Lung (tissue), 12 donors: Measurements from ENCODE around the gene HS6ST3. TPM values are rescaled to one million over a fixed set of nuclear protein-coding genes. Genes with fewer than 3 reads are reported as not detected.

ENCODE experiments used
- ATAC-seq: fragments of 200-7000 bp; cut with Tn5 transposase; one replicate; pipeline ENCODE4 v1.9.1; 2020; ENCODE audit warnings: moderate number of reproducible peaks; ENCODE audit not compliant: insufficient read depth, low FRiP score
- DNase-seq, 3 donors: peaks; one replicate each; pipeline ENCODE4 v3.0.0-alpha.2; 2013 to 2017
- H3K27ac ChIP-seq, 2 donors: one replicate each; pipeline ENCODE4 v1.5.1; 2013; ENCODE audit warnings: mild to moderate bottlenecking in 2 of 2, moderate library complexity in 2 of 2, control low read depth in 1 of 2, inconsistent platforms in 1 of 2, low read depth in 1 of 2, low read length in 1 of 2
- H3K27me3 ChIP-seq, 3 donors: one replicate each; pipeline ENCODE4 v1.5.1; 2013; ENCODE audit warnings: low read length in 2 of 3; ENCODE audit not compliant: control insufficient read depth in 3 of 3, insufficient read depth in 3 of 3
- H3K36me3 ChIP-seq, 4 donors: one replicate each; pipeline ENCODE4 v1.5.1; 2013; ENCODE audit warnings: low read length in 4 of 4, mild to moderate bottlenecking in 1 of 4, moderate library complexity in 1 of 4; ENCODE audit not compliant: control insufficient read depth in 4 of 4, insufficient read depth in 4 of 4
- H3K4me1 ChIP-seq, 5 donors: one replicate each; pipeline ENCODE4 v1.5.1; 2013; ENCODE audit warnings: low read length in 5 of 5, mild to moderate bottlenecking in 2 of 5, moderate library complexity in 1 of 5; ENCODE audit not compliant: control insufficient read depth in 5 of 5, insufficient read depth in 5 of 5
- H3K4me3 ChIP-seq: one replicate; pipeline ENCODE4 v1.5.1; 2013; ENCODE audit warnings: mild to moderate bottlenecking, control low read depth, moderate library complexity
- H3K9ac ChIP-seq, 2 donors: one replicate each; pipeline ENCODE4 v1.5.1; 2013; ENCODE audit warnings: low read length in 2 of 2, control low read depth in 1 of 2; ENCODE audit not compliant: insufficient read depth in 1 of 2
- H3K9me3 ChIP-seq, 4 donors: one replicate each; pipeline ENCODE4 v1.5.1; 2013; ENCODE audit warnings: low read length in 3 of 4, mild to moderate bottlenecking in 1 of 4, moderate library complexity in 1 of 4; ENCODE audit not compliant: control insufficient read depth in 4 of 4, insufficient read depth in 3 of 4
- WGBS, 2 donors: extraction: QIAGEN DNeasy Blood & Tissue Kit; methylation state at CpG; one replicate each; pipeline ENCODE4 v1.1.7; 2013; 5-methylcytosine and 5-hydroxymethylcytosine counted together
- polyA plus RNA-seq, 2 donors: library from polyadenylated mRNA; stranded (reverse); fragments of 200-250 nt; gene quantifications; one replicate each; pipeline ENCODE4 v1.2.1, GENCODE V29; 2013
- total RNA-seq, 2 donors: library from RNA; depleted of rRNA in 1 of 2; stranded (reverse); fragments of >200 nt in 1 of 2; gene quantifications; one replicate each; pipeline ENCODE4 v1.2.1, GENCODE V29; 2014 to 2021
- TF ChIP-seq, protein P1 (sequence below): IDR thresholded peaks from 2 replicates; pipeline ENCODE4 v1.5.1; 2012; ENCODE audit warnings: mild to moderate bottlenecking; ENCODE audit errors: control extremely low read depth, extremely low read depth
- donor health status: control.
- donor health status: control.
- donor health status: Bipolar disorder and iron deficiency.
- donor health status: healthy.
- donor health status: DM: yes; HTN: yes; CAD: no.

HS6ST3 gene
- total and polyA plus RNA-seq, 4 donors: 0.01 to 0.17 (median 0.04) TPM

GRCh38 chr13:96794669-96795068, 704.8 kb downstream of the HS6ST3 start:
- H3K4me1 ChIP-seq: no peaks in the 10 kb centered on the region
- H3K9me3 ChIP-seq: no peaks in the 10 kb centered on the region
- no peak overlapping the region for H3K9ac ChIP-seq
- DNase-seq (no peak), ATAC-seq (no peak)
- no peak overlapping the region for H3K4me3 ChIP-seq
- H3K36me3 ChIP-seq: no peaks in the 10 kb centered on the region
- H3K27me3 ChIP-seq: no peaks in the 10 kb centered on the region
- TF ChIP-seq, protein P1, sequence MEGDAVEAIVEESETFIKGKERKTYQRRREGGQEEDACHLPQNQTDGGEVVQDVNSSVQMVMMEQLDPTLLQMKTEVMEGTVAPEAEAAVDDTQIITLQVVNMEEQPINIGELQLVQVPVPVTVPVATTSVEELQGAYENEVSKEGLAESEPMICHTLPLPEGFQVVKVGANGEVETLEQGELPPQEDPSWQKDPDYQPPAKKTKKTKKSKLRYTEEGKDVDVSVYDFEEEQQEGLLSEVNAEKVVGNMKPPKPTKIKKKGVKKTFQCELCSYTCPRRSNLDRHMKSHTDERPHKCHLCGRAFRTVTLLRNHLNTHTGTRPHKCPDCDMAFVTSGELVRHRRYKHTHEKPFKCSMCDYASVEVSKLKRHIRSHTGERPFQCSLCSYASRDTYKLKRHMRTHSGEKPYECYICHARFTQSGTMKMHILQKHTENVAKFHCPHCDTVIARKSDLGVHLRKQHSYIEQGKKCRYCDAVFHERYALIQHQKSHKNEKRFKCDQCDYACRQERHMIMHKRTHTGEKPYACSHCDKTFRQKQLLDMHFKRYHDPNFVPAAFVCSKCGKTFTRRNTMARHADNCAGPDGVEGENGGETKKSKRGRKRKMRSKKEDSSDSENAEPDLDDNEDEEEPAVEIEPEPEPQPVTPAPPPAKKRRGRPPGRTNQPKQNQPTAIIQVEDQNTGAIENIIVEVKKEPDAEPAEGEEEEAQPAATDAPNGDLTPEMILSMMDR: no peak
- no peak overlapping the region for H3K27ac ChIP-seq

DNA sequence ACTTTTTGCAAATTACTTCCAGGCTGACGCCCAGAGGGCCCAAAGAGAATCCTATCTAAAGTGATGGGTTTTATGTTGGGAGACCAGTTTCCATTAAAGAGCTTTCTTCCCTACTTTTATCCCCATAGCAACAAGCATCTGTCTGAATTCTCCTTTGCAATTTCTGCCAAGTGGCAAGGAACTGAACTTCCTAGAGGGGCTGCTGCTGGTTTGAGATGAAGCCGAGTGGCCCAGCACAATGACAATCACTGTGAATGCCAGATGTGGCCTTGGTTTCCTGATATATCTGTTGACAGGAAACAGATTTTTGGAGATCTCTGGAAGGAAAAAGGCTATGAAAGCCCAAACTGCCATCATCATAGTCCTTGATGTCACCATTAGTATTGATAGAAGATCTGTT, 705.8 kb downstream of the HS6ST3 start:
- no peak overlapping the region for H3K27ac ChIP-seq
- no peak overlapping the region for H3K9ac ChIP-seq
- WGBS, 2 donors: 57% methylated on average over 2 of the region's 2 CpGs
- H3K9me3 ChIP-seq: no peaks in the 10 kb centered on the region
- H3K4me3 ChIP-seq: no peak overlapping the region
- no peak for DNase-seq
- no peaks in the 10 kb centered on the region for H3K27me3 ChIP-seq
- TF ChIP-seq, protein P1: no peak
- no peak for ATAC-seq
- H3K4me1 ChIP-seq: no peaks in the 10 kb centered on the region
- H3K36me3 ChIP-seq: no peaks in the 10 kb centered on the region

DNA sequence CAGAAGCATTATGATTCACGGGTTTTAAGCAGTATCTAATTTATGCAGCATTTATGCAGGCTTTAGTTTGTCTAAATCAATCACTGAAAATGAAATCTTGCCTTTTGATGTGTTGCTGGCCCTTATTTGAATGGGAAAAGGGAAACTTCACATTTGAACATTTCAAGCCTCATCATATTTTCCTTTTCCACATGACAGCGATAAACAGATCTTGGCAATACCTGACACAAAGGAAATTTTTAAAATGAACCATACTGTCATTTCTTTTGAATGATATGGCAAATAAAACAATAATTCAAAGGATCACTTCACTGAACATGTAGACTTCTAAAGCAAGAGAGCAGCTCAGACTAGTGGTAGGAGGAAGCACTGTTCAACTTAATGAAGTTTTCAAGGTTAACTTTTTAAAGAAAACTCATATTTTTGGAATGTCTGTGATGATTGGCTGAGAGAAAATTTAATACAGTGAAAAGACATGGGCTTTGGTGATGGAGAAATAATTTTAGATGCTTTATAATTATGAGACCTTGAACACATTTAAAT, 706.3 kb downstream of the HS6ST3 start:
- 89 to 90% methylated on average over 2 of the region's 2 CpGs for WGBS, 2 donors
- ATAC-seq (no peak), DNase-seq (no peak)
- TF ChIP-seq, protein P1: no peak
- Histone ChIP-seq H3K36me3 (no peaks in the 10 kb centered on the region), H3K9me3 (no peaks in the 10 kb centered on the region), H3K4me3 (no peak overlapping the region), H3K9ac (no peak overlapping the region), H3K27ac (no peak overlapping the region), H3K27me3 (no peaks in the 10 kb centered on the region), H3K4me1 (no peaks in the 10 kb centered on the region)

GRCh38 chr13:96797136-96797535, 707.2 kb downstream of the HS6ST3 start:
- TF ChIP-seq, protein P1: no peak
- H3K27me3 ChIP-seq: no peaks in the 10 kb centered on the region
- 36 to 57% methylated on average over 1 of the region's 1 CpG for WGBS, 2 donors
- H3K9me3 ChIP-seq: no peaks in the 10 kb centered on the region
- H3K36me3 ChIP-seq: no peaks in the 10 kb centered on the region
- H3K4me1 ChIP-seq: no peaks in the 10 kb centered on the region
- ATAC-seq (no peak), DNase-seq (peak in 2 of 3 donors; percentile 50 to 56)
- no peak overlapping the region for H3K4me3 ChIP-seq
- no peak overlapping the region for H3K9ac ChIP-seq
- H3K27ac ChIP-seq: no peak overlapping the region
